Liver (tissue), 9 donors: ENCODE data around the gene TARM1. TPM values are rescaled to one million over a fixed set of nuclear protein-coding genes. Genes with fewer than 3 reads are reported as not detected.
A peak's percentile ranks its signal among the peaks of the same experiment; 100 is the strongest.

ENCODE experiments used
- DNase-seq: peaks from one replicate; pipeline ENCODE4 v3.0.0-alpha.2; 2017; ENCODE audit warnings: low spot score
- H3K27ac ChIP-seq, 2 donors: one replicate each; pipeline ENCODE4 v1.7.0; 2013; ENCODE audit warnings: inconsistent platforms in 2 of 2, low read length in 2 of 2, control low read depth in 1 of 2, low read depth in 1 of 2, mild to moderate bottlenecking in 1 of 2
- H3K27me3 ChIP-seq, 4 donors: one replicate each; pipeline versions ENCODE4 v1.6.1 to v1.7.0; 2013; ENCODE audit warnings: low read length in 3 of 4, inconsistent platforms in 1 of 4, mild to moderate bottlenecking in 1 of 4, moderate library complexity in 1 of 4; ENCODE audit not compliant: control insufficient read depth in 4 of 4, insufficient read depth in 4 of 4
- H3K36me3 ChIP-seq, 4 donors: one replicate each; pipeline versions ENCODE4 v1.6.1 to v1.7.0; 2013; ENCODE audit warnings: low read length in 3 of 4, mild to moderate bottlenecking in 3 of 4, low read depth in 1 of 4, moderate library complexity in 1 of 4; ENCODE audit not compliant: control insufficient read depth in 4 of 4, insufficient read depth in 3 of 4
- H3K4me1 ChIP-seq, 4 donors: one replicate each; pipeline versions ENCODE4 v1.6.1 to v1.7.0; 2013; ENCODE audit warnings: low read length in 3 of 4, mild to moderate bottlenecking in 3 of 4, moderate library complexity in 1 of 4; ENCODE audit not compliant: control insufficient read depth in 4 of 4, insufficient read depth in 4 of 4
- H3K4me3 ChIP-seq, 3 donors: one replicate each; pipeline versions ENCODE4 v1.6.1 to v1.7.0; 2013; ENCODE audit warnings: low read length in 3 of 3, control low read depth in 1 of 3, low read depth in 1 of 3, mild to moderate bottlenecking in 1 of 3
- H3K9ac ChIP-seq, 2 donors: one replicate each; pipeline ENCODE4 v1.7.0; 2013; ENCODE audit warnings: low read length in 2 of 2, mild to moderate bottlenecking in 2 of 2, moderate library complexity in 2 of 2, control low read depth in 1 of 2, low read depth in 1 of 2
- H3K9me3 ChIP-seq, 4 donors: one replicate each; pipeline versions ENCODE4 v1.6.1 to v1.7.0; 2013; ENCODE audit warnings: low read length in 3 of 4; ENCODE audit not compliant: control insufficient read depth in 4 of 4
- ATF3 ChIP-seq: IDR thresholded peaks from 2 replicates; pipeline ENCODE4 v1.6.1; 2016; ENCODE audit warnings: antibody characterized with exemption
- CTCF ChIP-seq: fragments of 150-350 bp; IDR thresholded peaks from 2 replicates; pipeline ENCODE4 v1.5.1; 2017; ENCODE audit warnings: improper control_type of control experiment, low read depth, low read length; ENCODE audit not compliant: missing input control
- EGR1 ChIP-seq, 2 donors: IDR thresholded peaks; 2 replicates each; pipeline ENCODE4 v1.6.1; 2016 to 2018; ENCODE audit warnings: antibody characterized with exemption in 2 of 2, low read depth in 2 of 2
- FOXA1 ChIP-seq: IDR thresholded peaks from 2 replicates; pipeline ENCODE4 v1.6.1; 2016; ENCODE audit warnings: antibody characterized with exemption
- FOXA2 ChIP-seq: IDR thresholded peaks from 2 replicates; pipeline ENCODE4 v1.6.1; 2016; ENCODE audit warnings: antibody characterized with exemption
- GABPA ChIP-seq, 2 donors: IDR thresholded peaks in 1 of 2; conservative IDR thresholded peaks in 1 of 2; 2 replicates each; pipeline ENCODE4 v1.6.1; 2016; ENCODE audit warnings: antibody characterized with exemption in 2 of 2, mild to moderate bottlenecking in 1 of 2, moderate library complexity in 1 of 2
- HNF4A ChIP-seq, 2 donors: conservative IDR thresholded peaks; 2 replicates each; pipeline ENCODE4 v1.6.1; 2016; ENCODE audit warnings: antibody characterized with exemption in 2 of 2, mild to moderate bottlenecking in 2 of 2
- HNF4G ChIP-seq: IDR thresholded peaks from 2 replicates; pipeline ENCODE4 v1.6.1; 2016; ENCODE audit warnings: antibody characterized with exemption
- JUND ChIP-seq, 2 donors: IDR thresholded peaks; 2 replicates each; pipeline ENCODE4 v1.6.1; 2016; ENCODE audit warnings: antibody characterized with exemption in 2 of 2
- MAX ChIP-seq: IDR thresholded peaks from 2 replicates; pipeline ENCODE4 v1.6.1; 2016; ENCODE audit warnings: antibody characterized with exemption
- NR2F2 ChIP-seq: IDR thresholded peaks from 2 replicates; pipeline ENCODE4 v1.6.1; 2016; ENCODE audit warnings: antibody characterized with exemption
- REST ChIP-seq: IDR thresholded peaks from 2 replicates; pipeline ENCODE4 v1.6.1; 2016; ENCODE audit warnings: antibody characterized with exemption, mild to moderate bottlenecking
- SP1 ChIP-seq: IDR thresholded peaks from 2 replicates; pipeline ENCODE4 v1.6.1; 2018; ENCODE audit warnings: antibody characterized with exemption, mild to moderate bottlenecking
- TAF1 ChIP-seq: conservative IDR thresholded peaks from 2 replicates; pipeline ENCODE4 v1.6.1; 2016; ENCODE audit warnings: antibody characterized with exemption, mild to moderate bottlenecking
- YY1 ChIP-seq: IDR thresholded peaks from 2 replicates; pipeline ENCODE4 v1.6.1; 2016; ENCODE audit warnings: antibody characterized with exemption, mild to moderate bottlenecking
- ZBTB33 ChIP-seq: IDR thresholded peaks from 2 replicates; pipeline ENCODE4 v1.6.1; 2016; ENCODE audit warnings: antibody characterized with exemption
- WGBS: extraction: QIAGEN DNeasy Blood & Tissue Kit; methylation state at CpG from one replicate; pipeline ENCODE4 v1.1.7; 2013; 5-methylcytosine and 5-hydroxymethylcytosine counted together
- polyA plus RNA-seq, 2 donors: library from polyadenylated mRNA; stranded (reverse) in 1 of 2; unstranded in 1 of 2; fragments of 200-250 nt in 1 of 2; fragments of >200 nt in 1 of 2; fragmentation: Nextera tagmentation in 1 of 2; extraction: Ambion mirVana in 1 of 2; gene quantifications; one replicate each; pipeline versions ENCODE4 v1.2.1 to v1.2.3, GENCODE V29; 2013 to 2015
- total RNA-seq, 2 donors: library from RNA; depleted of rRNA; stranded (reverse); fragments of >200 nt; gene quantifications; one replicate each; pipeline ENCODE4 v1.2.3, GENCODE V29; 2014
- donor health status: healthy.
- donor health status: healthy.
- donor health status: healthy.
- donor health status: healthy.
- donor health status: healthy.

TARM1 gene
- total and polyA plus RNA-seq, 4 donors: not detected

DNA sequence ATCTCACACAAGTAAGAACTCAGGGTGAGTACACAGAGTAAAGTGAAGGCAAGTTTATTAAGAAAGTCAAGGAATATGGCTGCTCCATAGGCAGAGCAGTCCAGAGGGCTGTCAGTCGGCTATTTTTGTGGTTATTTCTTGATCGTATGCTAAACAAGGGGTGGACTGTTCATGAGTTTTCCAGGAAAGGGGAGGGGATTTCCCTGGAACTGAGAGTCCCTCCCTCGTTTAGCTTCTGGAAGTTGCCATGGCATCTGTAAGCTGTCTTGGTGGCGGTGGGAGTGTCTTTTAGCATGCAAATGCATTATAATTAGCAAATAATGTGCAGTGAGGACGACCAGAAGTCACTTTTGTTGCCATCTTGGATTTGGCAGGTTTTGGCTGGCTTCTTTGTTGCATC, 11.7 kb downstream of the TARM1 start:
- Histone ChIP-seq H3K4me1 (no peaks in the 10 kb centered on the region), H3K9me3 (peaks cover 0 to 11% (median 8%) of the 10 kb centered on the region in 4 donors), H3K27me3 (no peaks in the 10 kb centered on the region), H3K4me3 (peak overlapping the region in 1 of 3 donors; percentile 17), H3K9ac (no peak overlapping the region), H3K27ac (no peak overlapping the region), H3K36me3 (no peaks in the 10 kb centered on the region)
- TF ChIP-seq MAX: no peak
- no peak for TF ChIP-seq TAF1
- TF ChIP-seq HNF4G: no peak
- TF ChIP-seq CTCF: no peak
- TF ChIP-seq JUND (IDR thresholded peaks at IDR 0.05): no peak
- TF ChIP-seq GABPA (IDR thresholded peaks at IDR 0.05 in 1 of 2, conservative IDR thresholded peaks at IDR 0.05 in 1 of 2): no peak
- no peak for TF ChIP-seq NR2F2
- no peak for TF ChIP-seq REST
- TF ChIP-seq YY1: no peak
- no peak for TF ChIP-seq HNF4A (conservative IDR thresholded peaks at IDR 0.05)
- WGBS: 64% methylated on average over 5 of the region's 5 CpGs
- no peak for DNase-seq

- Histone ChIP-seq H3K9ac (no peak within 1 kb of the TSS), H3K27ac (no peak within 1 kb of the TSS), H3K36me3 (no peaks in the 10 kb centered on the region), H3K9me3 (peaks cover 0 to 2% (median 0%) of the 10 kb centered on the region in 4 donors), H3K4me3 (no peak within 1 kb of the TSS), H3K27me3 (no peaks in the 10 kb centered on the region), H3K4me1 (no peaks in the 10 kb centered on the region)
- DNase-seq: no peak
- WGBS: 74% methylated on average over 34 of the region's 34 CpGs
- TF ChIP-seq MAX (no peak), CTCF (no peak), EGR1 (IDR thresholded peaks at IDR 0.05; ENCODE audit: low read depth in 2 of 2) (no peak), YY1 (no peak), REST (no peak), ZBTB33 (no peak), TAF1 (no peak), JUND (IDR thresholded peaks at IDR 0.05) (no peak), GABPA (IDR thresholded peaks at IDR 0.05 in 1 of 2, conservative IDR thresholded peaks at IDR 0.05 in 1 of 2) (no peak), SP1 (no peak), NR2F2 (no peak), FOXA2 (no peak), ATF3 (no peak), FOXA1 (no peak)
These were observed 17.6 kb downstream of the TARM1 start, which contains the start of gene VSTM1 for GRCh38 chr19:54063350-54064116. TSS of gene VSTM1 (minus strand) at chr19:54063897. CDS start at chr19:54063777, 120 bp downstream.
